T1000 (cell line): ENCODE results near the gene AEN.
A peak's percentile ranks its signal among the peaks of the same experiment; 100 is the strongest.
"Not testable (repeated sequence)": the region's sequence is repeated elsewhere in the genome, so short reads cannot be mapped to it uniquely, and the experiment has no call there.

ENCODE experiments used
- DNase-seq: peaks from one replicate; lab custom pipeline; 2025; ENCODE audit warnings: mixed read lengths; lab: John Stamatoyannopoulos, UW

Gene AEN

GRCh38 chr15:88631464-88632028 is 10.4 kb downstream of the AEN start:
- DNase-seq, result no peak

- not testable (repeated sequence) for DNase-seq
These were observed 11.7 kb downstream of the AEN start for GRCh38 chr15:88632797-88633196.

- DNase-seq, result no peak
These were observed 13.3 kb downstream of the AEN start for GRCh38 chr15:88634449-88634848.

- no peak for DNase-seq
These were observed 14.2 kb downstream of the AEN start for GRCh38 chr15:88635318-88635717.

- DNase-seq, result no peak
These were observed 14.9 kb downstream of the AEN start for GRCh38 chr15:88636050-88636449.

- DNase-seq, result no peak
These were observed 15.5 kb downstream of the AEN start for GRCh38 chr15:88636654-88637053.

- no peak for DNase-seq
These were observed 16.3 kb downstream of the AEN start for GRCh38 chr15:88637436-88637835.

GRCh38 chr15:88637841-88638625 is 16.9 kb downstream of the AEN start:
- no peak for DNase-seq

- DNase-seq, result peak; percentile 92
These were observed 17.7 kb downstream of the AEN start, which contains the start of gene ISG20 for GRCh38 chr15:88638626-88639372. TSS of gene ISG20 (plus strand) at chr15:88639016. CDS start at chr15:88639367, 351 bp downstream.

GRCh38 chr15:88641959-88642452 is 20.9 kb downstream of the AEN start:
- no peak for DNase-seq

- not testable (repeated sequence) for DNase-seq
These were observed 21.4 kb downstream of the AEN start for GRCh38 chr15:88642514-88642913.

GRCh38 chr15:88644741-88645140 is 23.6 kb downstream of the AEN start:
- DNase-seq, result no peak

- no peak for DNase-seq
These were observed 24.3 kb downstream of the AEN start for GRCh38 chr15:88645171-88646087.

- DNase-seq, result no peak
These were observed 24.9 kb downstream of the AEN start for GRCh38 chr15:88646088-88646405.

GRCh38 chr15:88646951-88647350 is 25.8 kb downstream of the AEN start:
- DNase-seq, result no peak

GRCh38 chr15:88647351-88648105 is 26.4 kb downstream of the AEN start:
- DNase-seq, result no peak

GRCh38 chr15:88648357-88649214 is 27.4 kb downstream of the AEN start:
- no peak for DNase-seq

GRCh38 chr15:88649286-88649733 is 28.2 kb downstream of the AEN start:
- DNase-seq, result peak; percentile 30

- DNase-seq, result no peak
These were observed 28.8 kb downstream of the AEN start for GRCh38 chr15:88649753-88650551.
